Stimulated activated CD4-positive, alpha-beta T cell treated with anti-CD3 and anti-CD28 coated beads, TNF-alpha, amount 100 ng/mL, for 1 hour (primary cell): ENCODE data around the gene SCN10A.

Experiments used
- DNase-seq, 3 donors: peaks; one replicate each; pipeline ENCODE4 v3.0.0-alpha.2; 2020; ENCODE audit warnings: low read depth in 3 of 3, low spot score in 1 of 3

SCN10A gene

GRCh38 chr3:38722781-38723568 lies 93.0 kb downstream of the SCN10A start:
- DNase-seq = no peak

GRCh38 chr3:38721207-38721772 lies 94.7 kb downstream of the SCN10A start:
- DNase-seq = no peak

DNA sequence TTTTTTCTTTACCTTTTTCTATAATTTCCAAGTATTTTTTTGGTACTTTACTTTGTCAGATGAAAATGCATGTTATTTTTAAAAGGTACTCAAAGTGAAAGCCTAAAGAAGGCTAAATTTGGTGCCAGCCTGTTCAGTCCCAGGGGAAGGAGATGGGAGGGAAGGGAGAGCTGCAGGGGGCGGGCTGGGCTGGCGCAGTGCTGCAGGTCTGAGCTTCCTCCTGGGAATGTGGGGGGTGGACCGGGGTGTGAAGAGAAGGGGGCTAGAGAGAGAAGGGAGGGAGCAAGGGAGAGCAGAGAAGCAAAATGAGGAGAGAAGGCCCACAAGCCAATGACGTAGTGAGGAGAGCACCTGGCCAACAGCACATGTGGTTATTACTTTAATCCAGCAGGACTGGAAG lies 95.6 kb downstream of the SCN10A start:
- no peak for DNase-seq

DNA sequence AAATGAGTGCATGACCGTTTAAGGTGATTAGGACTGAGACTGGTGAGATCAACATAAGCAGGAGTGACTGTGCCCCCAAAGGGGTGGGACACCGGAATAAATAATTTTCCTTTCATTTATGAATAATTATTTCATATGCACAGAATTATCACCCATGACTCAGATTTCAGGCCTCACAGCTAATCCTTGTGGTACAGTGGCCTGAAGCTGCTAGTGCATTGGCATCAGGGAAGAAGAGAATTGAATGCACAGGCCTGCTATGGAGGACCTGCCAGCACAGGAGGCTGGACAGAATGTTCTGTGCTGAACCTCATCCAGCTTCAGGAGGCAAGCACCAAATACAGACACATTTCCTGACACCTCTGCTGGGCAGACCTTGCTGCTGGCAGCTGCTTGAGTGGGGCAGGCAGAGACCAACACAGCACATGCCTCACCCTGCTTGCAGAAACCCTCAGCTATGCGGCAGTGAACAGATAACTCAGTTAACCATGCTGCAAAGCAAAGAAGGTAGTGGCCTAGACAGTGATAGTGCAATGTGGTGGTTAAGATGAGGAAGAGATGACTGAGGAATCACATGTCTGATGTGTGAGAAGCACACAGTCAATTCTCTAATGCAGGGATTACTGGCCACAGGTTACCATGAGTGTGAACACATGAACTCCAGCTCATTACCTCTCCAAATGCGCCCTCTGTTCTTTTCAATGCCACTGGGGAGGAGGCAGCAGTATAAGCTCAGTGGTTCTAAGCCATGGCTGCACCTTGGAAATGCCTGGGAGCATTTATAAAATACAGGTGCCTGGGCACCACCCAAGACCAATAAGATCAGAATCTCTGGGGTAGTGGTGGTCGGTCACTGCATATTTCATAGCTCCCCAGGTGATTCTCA lies 98.4 kb downstream of the SCN10A start:
- DNase-seq = no peak

DNA sequence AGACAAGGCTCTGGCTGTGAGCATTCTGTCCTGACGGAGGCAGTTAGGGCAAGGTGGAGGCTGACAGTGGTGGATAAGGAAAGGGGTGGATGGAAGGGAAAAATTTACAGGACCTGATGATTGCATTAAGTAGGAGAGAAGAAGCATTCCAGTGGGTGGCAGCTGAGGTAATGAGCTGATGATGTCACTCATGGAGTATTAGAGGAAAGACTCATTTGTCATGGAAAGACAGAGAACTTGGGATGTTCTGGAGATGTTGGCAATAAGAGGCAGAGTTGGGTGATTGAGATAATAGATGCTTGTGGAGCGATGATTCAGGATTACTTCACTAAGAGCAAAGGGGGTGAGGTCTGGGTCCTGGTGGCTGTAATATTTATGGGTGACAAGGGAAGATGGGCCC lies 102.9 kb downstream of the SCN10A start:
- no peak for DNase-seq

DNA sequence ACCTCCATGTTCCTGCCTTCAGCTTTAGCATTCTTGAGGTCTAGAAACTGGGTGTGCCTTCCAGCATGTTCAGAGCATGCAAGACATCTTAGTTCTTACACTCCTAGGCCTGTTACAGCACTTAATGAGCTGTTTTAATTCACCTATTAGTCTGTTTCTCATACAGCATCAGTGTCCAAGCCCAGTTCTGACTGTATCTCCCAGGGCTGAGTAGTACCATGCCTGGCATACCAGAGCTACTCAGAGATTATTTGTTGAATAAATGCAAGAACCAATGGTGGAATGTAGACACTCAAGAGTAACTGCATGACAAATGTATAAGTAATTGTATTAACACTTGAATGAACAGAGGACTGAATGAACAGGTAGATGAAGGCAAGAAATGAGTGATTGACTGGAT lies 104.7 kb downstream of the SCN10A start:
- DNase-seq = no peak

- no peak for DNase-seq
Measured at GRCh38 chr3:38707730-38708129, 108.3 kb downstream of the SCN10A start.

DNA sequence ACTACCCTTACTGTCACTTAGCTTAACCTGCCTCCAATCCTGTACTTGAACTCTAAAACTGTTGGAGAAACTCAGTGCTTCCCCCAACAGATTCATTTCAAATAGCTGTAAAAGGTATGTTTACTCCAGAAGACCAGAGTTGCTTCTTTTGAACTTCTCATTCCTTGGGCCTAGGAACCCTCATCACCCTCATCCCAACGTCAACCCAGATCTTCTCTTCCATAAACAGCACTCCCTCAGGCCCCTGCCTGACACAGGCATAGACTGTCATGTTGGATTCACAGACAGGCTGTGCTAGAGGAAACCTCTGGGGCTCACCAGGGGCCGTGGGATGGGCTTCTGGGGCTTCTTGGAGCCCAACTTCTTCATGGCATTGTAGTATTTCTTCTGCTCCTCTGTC lies 109.1 kb downstream of the SCN10A start:
- DNase-seq = no peak

GRCh38 chr3:38702231-38702630 lies 113.8 kb downstream of the SCN10A start:
- DNase-seq = no peak

GRCh38 chr3:38698760-38699159 lies 117.3 kb downstream of the SCN10A start:
- DNase-seq = no peak

DNA sequence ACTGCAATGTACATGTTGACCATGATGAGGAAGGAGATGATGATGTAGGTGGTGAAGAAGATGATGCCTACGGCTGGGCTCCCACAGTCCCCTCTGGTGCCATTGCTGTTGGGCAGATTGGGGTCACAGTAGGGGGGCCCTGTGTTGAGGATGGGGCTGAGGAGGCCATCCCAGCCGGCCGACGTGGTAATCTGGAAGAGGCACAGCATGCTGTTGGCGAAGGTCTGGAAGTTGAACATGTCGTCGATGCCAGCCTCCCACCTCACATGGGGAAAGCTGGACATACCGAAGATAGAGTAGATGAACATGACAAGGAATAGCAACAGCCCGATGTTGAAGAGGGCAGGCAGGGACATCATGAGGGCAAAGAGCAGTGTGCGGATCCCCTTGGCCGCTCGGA lies 118.0 kb downstream of the SCN10A start:
- DNase-seq = no peak

- DNase-seq = no peak
Measured at GRCh38 chr3:38696034-38696433, 120.0 kb downstream of the SCN10A start.

DNA sequence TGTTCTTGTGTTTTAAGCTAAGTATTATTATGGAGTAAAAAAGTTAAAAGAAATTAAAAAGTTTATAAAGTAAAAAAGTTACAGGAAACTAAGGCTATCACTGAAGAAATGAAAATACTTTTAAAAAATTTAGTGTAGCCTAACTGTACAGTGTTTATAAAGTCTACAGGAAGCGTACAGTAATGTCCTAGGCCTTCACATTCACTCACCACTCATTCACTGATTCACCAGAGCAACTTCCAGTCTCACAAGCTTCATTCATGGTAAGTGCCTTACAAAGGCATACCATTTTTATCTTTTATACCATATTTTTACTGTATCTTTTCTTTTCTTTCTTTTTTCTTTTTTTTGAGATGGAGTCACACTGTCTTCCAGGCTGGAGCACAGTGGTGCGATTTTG lies 125.8 kb downstream of the SCN10A start:
- DNase-seq = no peak

DNA sequence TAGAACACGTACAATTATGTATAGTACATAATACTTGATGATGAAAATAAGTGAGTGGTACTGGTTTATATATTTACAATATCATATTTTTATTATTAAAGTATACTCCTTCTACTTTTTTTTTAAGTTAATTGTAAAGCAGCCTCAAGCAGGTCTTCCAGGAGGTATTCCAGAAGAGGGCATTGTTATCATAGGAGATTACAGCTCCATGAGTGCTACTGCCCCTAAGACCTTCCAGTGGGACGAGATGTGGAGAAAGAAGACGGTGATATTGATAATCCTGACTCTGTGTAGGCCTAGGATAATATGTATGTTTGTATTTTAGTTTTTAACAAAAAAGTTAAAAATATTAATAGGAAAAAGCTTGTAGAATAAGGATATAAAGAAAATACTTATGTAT lies 126.2 kb downstream of the SCN10A start:
- no peak for DNase-seq

DNA sequence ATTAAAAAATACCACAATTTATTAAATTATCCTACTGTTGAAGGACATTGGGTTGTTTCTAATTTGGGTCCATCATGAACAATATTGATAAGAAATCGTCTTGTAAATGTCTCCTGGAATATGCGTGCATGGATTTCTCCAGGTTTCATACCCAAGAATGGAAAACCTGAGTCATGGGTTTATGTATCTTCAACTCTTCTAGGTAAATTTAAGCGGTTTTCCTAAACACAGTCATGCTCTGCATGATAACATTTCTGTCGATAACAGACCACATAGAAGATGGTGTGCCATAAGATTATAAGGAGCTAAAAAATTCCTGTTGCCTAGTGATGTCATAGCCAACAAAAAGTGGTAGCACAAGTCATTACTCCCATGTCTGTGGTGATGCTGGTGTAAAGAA lies 126.7 kb downstream of the SCN10A start:
- DNase-seq = no peak

DNA sequence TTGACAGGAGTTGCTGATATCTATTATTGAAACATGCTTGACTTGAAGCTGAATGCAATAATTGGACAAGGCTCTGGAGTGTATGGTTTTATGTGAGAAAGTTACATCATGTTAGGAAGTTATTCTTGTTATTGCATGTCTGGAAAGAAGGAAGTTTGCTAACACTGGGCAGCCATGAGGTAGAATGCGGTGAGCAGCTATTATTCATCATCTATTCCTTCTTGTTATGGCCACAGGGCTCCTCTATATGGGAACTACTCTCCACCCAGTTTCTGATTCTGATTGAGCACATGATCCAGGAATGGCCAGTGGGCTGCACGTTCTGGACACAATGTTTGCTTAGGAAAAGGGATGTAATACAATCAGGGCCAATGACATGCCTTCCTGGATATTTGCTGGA lies 128.7 kb downstream of the SCN10A start:
- no peak for DNase-seq

DNA sequence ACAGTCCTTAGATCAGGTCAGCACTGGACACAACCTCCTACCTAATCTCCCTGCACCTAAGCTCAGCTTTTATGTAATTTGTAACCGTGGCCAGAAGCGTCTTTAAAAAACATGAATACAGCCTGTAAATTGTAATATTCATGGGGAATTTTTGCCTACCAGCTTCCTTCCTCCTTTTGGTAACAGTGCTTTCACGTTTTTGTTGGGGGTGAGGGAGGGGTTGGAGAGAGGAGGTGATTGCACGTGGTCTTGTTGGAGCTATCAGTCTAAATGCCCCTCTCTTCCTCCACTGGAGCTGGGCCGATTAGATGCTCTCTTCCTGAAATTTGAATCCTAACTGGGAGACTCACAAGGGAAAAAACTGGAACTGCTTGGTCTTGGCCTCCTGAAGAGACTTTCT lies 131.5 kb downstream of the SCN10A start:
- no peak for DNase-seq

DNA sequence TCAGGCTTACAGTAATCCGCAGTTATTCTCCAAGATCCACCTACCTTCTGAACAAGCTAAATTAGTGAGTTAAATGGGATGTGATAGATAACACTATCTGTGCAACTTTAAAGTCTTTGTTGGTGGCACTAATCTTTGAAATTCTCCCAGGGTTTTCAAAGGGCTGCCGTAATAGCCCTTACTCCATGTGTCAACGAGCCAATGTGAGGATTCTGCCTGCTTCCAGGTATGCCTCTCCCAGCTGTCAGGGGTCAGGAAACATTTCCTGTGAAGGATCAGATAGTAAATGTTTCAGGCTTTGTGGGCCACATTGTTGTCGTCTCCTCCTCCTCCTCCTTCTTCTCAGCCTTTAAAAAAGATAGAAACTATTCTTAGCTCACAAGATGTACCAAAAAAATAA lies 146.3 kb downstream of the SCN10A start:
- DNase-seq = no peak

DNA sequence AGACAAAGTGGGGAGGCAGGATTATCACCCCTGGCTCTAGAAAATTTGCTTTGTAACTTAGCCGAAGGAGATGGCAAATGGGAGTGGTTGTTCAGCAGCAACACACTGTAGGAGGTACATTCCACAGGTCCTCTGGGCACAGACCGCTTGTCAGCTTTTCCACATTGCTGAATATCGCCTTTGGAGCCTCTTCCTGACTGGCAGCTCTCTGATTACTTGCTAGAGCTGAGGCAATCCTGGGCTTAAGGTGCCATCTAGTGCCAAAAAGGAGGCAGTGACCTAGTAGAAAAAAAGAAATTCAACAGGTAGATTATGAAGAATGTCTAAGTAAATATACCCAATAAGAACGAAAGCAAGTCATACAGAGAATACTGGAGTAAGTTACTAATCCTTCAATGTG lies 153.5 kb downstream of the SCN10A start:
- DNase-seq = no peak

DNA sequence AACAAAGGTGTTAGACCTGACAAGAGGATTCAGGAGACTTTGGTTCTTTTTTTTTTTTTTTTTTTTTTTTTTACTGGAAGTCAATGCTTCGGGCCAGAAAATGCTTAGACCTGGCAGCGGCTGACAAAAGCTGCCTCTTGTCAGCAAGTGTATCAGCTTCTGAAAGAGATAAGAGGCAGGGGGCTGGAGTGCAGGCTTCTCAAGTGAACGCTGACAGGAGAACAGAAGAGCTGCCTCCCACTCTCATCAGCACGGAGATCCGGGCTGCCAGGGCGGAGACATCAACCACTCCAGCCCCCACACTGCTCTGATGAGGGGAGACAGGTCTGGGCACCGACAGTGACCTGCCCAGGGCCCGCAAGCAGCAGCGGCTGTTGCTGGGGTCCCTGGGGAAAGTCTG lies 157.2 kb downstream of the SCN10A start:
- no peak for DNase-seq

DNA sequence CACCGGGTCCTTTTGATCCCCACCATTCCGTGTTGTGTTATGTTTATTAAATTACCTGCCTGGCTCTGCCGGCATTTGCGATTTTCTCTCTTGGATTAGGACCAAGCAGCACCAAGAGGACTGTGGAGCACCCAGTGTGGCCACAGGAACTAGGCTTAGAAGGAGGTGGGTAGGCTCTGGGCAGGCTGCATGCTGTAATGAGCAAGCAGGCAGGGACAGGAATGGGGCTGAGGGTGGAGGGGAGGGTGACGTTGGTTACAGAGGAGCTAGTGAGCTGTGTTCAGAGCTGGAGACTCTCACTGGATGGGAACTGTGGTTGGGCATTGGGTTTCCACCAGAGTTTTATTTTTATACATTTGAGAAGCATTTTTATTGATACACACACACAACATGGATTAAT lies 158.6 kb downstream of the SCN10A start:
- no peak for DNase-seq

GRCh38 chr3:38655708-38656300 lies 160.2 kb downstream of the SCN10A start:
- DNase-seq = no peak
